Measurements from ENCODE around the gene LGALSL. TPM values are rescaled to one million over a fixed set of nuclear protein-coding genes. Genes with fewer than 3 reads are reported as not detected.
A peak's percentile ranks its signal among the peaks of the same experiment; 100 is the strongest.

LGALSL gene
- 23.1 TPM for polyA plus RNA-seq (ENCODE audit: insufficient read length)

DNA sequence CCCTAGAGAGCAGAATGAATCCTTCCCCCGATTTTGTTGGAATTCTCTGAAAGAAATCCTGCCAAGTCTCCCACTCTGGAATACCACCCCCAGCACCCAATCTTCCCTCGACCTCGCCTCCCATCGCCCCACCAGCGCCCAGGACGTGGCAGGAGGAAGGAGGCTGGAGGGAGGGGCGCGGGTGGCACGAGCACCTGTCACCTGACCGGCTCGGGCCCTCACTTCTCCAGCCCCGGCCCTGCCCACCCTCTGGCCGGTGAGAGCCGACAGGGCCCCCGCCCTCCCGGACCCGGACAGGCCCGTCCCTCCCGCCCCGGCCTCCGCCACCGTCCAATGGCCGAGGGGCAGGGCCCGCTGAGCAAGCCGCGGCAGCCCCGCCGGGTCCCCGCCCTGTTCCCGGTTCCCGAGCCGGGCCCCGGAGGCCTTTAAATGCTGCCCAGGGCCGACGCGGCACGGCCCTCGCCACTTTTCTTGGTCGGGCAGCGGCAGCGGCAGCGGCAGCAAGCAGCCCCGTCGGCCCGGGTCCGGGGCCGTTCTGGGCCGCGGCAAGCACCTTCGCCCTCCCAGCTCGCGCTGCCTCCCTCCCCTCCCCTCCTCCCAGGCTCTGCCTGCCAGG is at the start of gene LGALSL:
LGALSL (plus strand) TSS at position 393 of the 616 bp plus-strand sequence. CDS start 384 bp downstream, outside the sequence.
- peak; percentile 74 for DNase-seq

DNA sequence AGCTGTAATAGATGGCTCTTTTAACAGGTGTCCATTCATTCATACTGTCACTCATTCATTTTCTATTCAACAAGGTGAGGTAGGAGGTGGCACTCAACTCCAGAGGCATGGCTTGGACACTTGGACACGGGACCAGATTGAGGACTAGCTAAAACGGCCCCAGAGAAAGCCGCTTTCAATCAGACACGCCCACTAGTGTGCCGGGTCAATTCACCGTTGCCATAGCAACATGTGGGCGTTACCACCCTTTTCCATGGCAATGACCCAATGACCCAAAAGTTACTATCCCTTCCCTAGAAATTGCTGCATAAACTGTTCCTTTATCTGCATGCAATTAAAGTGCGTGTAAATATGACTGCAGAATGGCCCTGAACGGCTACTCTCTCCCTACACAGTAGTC is 49.2 kb upstream of the LGALSL start:
- DNase-seq = peak; percentile 34

DNA sequence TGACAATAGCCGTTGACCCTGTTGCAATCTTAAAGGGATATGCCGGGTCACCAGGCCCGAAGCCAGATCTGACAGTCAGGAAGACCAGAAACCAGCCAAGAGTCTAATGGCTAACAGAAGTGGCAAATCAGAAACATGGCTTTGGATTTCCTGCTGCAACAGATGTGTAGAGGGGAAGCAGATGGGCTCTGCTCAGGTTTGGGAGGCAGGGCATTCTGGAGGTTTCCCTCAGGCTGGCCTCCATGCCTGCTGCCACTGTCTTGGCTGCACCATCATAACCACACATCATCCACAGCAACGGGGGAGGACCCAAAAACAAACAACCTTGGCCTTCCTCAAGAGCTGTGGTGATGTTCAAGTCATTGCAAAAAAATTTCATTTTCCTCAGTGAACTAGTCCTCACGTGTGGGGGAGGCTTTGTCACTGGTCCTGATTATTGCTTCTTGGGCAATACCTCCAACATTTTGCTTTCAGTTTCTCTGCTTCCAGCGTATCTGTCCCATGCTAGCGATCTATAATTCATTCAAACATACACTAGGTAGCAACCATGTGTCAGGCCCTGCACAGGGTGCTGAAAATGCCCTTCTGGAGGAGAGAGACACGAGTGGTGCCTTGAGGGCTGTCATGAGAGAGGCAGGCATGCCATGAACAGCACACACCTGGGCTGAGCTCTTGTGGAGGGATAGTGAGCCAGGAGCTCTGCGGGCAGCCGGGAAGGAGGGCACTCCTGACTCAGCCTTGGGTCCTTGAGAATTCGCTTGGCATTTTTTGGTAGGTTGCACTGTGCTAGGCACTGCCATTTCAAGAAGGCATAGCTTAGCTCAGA is 48.2 kb upstream of the LGALSL start:
- DNase-seq = no peak

DNA sequence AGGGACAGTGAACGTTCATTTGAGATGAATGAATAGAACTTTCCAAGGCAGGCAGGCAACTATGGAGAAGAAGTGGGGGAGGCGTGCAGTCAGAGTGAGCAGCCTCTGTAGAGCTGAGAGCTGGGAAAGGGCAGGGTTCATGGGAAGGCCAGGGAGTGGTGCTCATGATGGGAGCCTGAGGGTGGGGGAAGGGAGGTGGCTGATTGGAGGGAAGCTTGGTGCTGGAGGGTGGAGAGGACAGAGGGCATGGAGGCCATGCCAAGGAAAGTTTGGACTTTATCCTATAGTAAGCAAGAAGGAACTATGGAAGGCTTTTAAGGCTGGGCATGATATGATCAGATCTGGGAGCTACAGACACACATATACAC is 47.6 kb upstream of the LGALSL start:
- no peak for DNase-seq

DNA sequence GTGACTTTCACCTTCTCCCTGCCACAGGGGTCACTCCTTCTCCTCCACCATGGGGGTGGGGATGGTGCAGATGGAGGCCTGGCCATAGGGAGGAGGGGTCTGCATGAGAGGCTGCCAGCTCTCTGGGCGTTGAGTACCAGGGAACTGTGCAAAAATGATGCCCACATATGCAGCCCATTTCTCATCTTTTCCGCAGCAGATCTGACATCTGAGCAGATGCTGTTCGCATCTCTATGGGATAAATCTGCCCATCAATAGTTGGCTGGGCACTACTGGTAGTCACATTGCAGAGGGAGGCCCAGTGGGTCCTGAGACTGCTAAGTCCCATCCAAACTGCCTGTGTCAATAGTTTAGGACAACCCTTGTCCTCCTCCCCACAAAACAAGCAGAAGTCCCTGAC is 45.9 kb upstream of the LGALSL start:
- no peak for DNase-seq

DNA sequence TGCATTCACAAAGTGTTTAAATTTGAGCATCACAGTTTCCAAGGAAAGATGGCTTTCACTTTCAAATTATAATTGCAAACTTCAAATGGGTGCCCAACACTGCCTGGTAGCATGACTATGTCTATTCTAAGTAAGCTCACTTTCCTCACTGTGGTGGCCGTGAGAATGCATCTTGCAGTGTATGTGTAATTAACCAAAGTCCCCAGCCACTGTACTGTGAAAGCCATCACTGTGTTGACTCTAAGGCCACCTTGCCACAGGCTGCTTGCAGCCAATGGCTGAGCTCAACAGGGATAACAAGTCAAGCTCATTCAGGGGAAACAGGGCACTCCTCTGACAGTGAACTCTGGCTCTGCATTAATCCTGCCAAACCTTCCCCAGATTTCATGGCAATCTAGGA is 43.3 kb upstream of the LGALSL start:
- no peak for DNase-seq

DNA sequence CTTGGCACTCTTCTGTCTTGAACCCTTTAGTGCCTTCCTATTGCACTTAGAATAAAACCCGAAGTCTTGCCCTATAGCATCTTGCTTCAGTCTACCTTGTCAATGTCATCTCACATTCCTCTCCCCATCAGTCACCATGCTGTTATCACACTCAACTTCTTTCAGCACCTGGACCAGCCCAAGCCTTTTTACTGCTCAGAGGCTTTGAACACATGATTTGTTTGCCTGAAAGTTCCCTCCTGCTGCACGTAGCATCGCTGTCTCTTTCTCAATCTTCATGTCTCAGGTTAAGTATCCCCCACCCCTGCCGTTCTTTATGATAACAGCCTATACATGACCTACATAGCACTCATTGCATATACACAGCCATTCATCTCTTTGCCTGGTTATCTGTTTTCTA is 41.3 kb upstream of the LGALSL start:
- no peak for DNase-seq

DNA sequence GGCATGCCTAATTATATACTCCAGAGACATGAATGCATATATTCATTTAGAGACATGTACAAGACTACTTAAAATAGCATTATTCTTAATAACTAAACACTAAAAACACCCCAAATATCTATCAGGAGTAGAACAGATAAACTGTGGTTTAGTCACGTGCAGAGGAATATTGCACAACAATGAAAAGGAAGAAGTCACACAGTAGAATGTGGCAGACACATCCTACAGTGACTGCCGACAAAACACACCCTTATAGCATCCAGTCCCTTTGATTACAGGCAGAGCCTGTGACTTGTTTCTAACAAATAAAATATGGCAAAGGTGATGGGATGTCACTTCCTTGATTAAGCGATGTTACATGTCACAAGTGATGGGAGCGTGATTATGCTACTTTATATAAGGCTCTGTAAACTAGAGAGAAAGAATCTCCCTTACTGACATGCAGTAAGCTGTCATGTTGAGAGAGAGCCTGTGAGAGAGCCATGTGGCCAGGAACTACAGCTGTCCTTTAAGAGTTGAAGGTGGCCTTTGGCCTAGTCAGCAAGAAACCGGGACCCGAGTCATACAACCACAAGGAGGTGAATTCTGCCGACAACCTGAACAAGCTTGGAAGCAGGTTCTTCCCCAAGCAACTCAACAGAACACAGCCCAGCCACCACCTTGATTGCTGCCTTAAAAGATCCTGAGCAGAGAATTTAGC is 39.1 kb upstream of the LGALSL start:
- DNase-seq = no peak

DNA sequence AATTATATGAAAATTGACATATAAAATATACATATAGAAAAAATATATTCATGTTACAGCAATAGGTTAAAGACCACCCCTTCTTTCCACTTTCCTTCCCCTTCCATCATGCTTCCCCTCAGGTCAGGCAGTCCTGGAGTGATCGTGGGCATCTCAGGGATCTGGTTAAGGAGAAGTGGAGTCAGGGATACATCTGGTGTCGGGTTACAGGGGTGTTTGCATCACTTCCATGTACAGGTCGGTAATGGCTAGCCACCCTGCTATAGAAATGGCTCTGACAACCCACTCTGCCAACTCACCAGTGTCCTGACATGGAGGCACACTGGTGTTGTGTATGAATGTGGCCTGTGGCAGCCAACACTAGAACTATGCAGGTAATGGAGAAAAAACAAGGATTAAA is 36.3 kb upstream of the LGALSL start:
- no peak for DNase-seq

DNA sequence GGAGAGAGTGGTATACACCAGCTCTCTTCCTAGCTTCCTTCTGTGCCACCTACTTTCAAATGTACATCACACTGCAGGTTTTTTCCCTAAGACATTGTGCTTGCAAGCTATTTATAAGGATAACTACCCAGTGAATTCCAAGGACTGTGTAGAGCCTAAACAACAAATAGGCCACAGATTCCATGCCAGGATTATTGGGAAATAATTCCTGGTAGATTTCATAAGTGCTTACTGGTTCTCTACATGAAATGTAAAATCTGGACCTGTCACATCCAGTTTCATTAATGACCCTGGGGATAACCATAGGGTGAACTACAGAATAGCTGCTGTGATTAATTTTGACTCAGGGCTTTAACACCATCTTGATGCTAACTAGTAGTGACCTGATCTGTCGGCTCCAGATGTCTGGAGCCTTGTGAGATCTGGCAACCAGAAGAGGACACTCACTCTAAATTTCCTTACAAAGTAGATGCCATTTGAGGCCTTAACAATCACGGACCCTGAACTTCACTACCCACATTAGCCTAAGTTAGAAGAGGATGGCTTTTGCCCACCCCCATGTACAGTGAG is 34.3 kb upstream of the LGALSL start:
- DNase-seq = no peak

DNA sequence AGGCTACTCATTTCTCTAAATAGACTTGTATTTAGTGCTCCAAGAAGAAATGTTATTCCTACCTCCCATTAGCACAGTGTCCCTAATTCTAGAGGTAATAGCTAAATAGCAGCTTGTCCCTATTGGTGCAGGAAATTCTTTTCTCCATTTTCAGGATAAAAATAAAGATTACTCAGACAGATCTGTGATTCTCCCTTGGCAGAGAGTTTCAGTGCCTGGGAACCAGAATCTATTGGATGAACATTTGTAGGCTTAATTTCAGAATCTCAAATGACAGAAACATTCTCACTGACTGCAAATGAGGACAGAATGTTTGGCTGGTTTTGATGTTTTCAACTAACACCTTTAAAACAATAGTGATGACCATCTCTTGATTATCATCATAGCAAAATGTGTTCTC is 33.3 kb upstream of the LGALSL start:
- DNase-seq = no peak

DNA sequence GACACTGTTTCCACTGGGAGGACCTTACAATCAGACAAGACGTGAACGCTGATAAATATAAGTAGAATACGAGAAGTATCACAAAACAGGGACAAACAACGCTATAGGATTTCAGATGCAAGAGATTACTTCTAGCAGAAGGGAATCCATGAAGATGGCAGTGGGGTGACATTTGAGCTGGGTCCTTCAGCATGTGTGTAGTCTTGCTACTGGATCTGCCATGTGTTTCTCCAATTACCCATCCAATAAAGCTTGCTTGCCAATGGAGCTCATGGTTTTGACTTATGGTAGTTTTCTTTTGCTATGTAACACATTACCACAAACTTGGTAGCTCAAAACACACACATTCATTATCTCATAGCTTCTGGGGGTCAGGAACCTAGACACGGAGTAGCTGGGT is 32.8 kb upstream of the LGALSL start:
- DNase-seq = no peak

DNA sequence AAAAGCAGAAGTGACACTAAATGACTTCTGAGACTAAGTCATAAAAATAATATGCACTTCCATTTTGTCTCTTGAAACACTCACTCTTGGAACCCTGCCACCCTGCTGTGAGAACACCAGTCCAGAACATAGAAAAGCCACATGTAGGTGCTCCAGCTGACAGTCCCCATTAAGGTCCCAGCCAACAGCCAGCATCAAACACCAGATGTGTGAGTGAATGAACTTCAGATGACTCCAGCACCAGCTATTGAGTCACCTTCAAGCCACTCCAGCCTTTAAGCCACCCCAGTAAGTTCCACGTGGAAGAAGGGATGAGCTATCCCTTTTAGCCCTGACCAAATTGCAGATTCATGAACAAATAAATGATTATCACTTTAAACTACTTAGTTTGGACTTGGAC is 31.5 kb upstream of the LGALSL start:
- DNase-seq = no peak

DNA sequence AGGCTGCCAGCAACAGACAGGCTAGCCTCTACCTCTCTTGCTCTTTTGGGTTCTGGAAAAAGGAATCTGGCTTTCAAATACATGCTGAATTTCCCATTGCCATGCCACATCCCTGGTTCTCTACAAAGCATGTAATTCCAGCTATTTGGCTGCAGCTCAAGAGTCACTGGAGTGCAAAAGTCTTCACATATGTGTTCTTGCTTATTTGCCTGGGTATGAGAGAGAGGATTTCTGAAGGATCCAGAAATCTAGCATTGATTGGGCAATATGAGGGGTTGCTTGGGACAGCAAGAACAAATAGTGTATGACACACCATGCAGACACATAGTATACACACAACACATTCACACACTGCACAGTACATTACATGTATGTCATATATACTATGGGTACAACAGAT is 30.7 kb upstream of the LGALSL start:
- DNase-seq = no peak

DNA sequence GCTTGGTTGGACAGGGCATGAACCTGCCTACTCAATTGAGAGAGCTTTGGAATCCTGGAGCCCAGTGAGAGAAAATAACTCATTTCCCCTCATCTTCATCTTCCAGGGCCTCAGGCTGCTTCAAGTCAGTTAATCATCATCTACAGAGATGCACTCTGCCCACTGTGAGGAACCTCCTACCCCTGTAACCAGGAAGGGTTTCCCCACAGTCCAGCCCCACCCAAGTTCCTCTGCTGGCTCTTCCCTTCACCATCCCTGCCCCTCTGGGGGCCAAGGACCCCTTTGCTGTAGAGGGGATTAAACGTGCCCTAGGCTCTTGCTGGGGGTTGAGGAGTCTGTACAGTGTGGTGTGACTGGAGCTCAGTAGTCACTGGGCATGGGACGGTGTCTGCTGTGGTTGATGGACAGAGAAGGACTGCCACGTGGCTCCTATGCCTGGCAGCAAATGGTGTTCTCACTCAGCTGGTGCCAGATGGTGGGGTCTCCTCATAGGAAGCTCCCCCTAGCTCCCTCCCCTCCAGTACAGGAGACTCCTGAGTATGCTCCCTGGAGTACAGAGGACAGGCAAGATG is 29.5 kb upstream of the LGALSL start:
- no peak for DNase-seq

DNA sequence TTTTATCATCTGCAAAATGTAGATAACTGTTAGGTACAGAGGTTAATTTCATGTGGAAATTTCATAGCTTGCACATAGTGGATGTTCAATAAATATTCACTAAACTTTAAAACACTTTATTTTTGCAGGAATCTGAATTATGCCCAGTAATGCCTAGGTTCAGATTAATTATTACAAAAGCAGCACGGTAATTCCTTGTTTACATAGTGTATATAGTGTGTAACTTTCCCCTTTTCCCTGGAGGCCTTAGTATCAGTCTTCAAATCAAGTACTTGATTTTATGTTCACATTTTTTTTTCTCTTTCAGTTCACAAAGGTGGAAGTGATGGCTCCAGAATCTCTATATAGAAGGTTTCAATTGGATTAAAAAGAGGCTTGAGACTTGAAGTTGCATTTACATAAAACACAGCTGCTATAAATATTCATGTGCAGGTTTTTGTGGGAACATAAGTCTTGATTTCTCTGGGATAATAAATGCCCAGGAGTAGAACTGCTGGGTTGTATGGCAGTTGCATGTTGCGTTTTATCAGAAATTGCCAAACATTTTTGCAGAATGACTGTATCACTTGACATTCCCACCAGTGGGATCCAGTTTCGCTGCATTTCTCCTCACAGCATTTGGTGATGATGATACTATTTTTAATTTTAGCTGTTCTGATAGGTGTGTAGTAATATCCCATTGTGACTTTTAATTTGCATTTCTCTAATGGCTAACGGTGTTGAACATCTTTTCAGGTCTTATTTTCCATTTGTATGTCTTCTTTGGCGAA is 27.6 kb upstream of the LGALSL start:
- no peak for DNase-seq

DNA sequence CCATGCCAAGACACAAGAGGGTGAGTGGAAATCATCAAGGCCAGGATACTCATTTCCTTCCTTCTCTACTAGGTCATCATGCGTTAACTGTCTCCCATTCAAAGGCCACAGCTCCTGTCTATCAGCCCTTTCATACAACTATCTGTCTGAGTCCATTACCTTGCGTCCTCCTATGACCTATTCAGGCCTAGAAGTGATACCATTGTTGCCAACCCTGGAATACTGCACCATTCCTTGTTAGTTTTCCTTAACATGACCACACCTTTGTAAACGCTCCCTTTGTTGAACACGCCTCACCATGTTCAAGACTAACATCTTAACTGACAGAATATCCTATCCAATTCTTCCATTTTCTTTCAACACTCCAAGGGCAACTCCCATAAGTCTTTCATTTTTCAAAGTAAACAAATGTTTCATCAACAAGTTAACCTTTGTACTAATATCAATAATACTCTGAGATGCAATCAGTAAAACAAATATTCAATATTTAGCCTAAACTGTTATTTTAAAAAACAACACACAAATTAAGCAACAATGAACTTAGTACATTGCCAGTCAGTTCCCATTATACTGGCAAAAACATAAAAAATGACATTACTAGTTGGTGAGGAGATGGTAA is 19.8 kb upstream of the LGALSL start:
- no peak for DNase-seq

DNA sequence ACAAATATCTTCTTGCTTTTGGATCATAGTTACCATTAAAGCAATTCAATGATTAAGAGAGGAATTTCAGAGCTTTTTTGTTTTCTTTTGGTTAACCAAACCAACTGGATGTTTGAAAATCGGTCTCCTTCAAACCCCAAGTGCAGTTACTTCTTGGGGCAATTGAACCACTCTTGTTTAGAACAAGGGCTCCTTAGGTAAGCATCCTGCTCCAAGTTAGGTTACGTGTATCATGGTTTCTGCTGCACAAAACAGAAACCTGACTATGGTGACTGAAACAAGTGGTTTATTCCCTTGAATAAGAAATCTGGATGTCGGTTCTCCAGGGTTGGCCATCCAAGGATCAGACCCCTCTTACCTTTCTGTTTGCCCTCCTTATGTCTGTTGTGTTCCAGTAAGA is 16.1 kb upstream of the LGALSL start:
- no peak for DNase-seq

DNA sequence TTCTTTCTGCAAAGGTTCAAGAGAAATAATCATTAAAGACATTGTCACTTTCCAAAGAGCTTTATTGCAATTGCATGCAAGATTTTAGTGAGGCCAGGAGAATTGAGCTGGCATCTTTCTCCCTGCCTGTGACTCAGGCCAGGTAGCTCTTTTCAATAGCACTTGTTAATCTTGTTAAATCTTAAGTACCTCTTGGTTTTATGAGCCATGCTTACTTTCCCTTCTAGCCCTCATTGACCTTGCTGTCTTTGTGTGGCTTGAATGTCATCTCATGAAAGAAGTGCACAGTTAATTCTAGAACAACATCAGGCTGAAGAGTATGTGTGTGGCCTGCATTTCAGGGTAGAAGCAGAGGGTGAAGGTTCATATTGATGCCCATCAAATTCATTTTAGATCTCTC is 14.8 kb upstream of the LGALSL start:
- DNase-seq = no peak

DNA sequence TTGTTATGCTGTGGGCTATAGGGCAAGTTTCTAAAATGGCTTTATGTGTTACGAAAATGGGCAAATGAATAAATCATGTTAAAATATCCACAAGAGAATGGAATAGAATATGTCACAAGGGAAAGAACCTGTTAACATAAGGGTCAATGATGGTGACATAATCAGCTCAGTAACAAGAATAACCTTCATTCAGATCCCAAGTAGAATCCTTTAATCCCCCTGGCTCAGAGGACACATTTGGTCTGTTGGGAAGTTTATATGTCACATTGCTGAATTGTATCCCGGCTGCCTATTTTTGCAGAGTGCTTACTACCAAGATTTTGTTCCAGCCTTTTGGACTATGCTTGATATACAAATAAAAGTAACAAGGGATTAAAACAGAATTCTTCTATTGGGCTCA is 13.1 kb upstream of the LGALSL start:
- DNase-seq = no peak

DNA sequence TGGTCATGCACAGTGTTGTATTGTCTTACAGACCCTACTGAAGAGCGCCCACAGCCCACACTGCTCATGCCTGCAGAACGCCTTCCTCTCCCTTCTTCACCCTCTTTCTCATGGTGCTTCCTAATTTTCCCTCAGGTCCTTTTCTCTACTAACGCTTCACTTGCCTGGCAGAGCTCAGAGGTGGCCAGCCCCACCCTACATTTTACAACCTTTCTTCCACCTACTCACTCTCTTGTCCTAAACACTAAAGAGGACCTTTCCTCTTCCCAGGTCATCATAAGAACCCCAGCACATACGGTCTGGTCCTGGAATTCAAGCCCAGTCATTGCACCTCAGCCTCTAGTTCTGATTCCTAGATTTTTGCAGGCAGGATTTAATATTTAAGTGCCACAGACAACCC is 11.7 kb upstream of the LGALSL start:
- DNase-seq = no peak

Measured in hindlimb muscle (tissue), 1 donor.